ENCODE measurements around the gene SNX9.

The SNX9 gene

DNA sequence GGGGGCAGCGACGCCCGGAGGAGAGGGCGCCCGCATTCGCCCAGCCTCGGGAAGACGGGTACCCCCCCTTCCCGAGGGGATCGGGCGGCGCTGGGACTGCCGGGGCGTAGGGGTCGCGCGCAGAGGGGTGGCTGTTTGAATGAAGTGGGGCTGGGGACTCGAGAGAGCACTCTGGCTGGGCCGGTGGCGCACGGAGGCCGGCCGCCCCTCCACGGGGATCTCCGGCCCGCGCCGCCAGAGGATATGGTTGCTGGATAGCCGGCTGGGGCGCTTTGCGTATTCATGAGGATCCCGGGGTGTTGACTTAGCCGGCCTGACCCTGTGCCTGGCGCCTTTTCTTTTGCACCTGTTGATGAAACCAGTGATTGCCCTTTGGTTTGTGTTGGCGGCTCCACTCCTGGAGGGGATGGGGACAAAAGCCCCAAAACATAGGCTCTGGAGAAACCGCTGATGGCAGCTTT, 159.1 kb downstream of the SNX9 start:
- no peak for DNase-seq

DNA sequence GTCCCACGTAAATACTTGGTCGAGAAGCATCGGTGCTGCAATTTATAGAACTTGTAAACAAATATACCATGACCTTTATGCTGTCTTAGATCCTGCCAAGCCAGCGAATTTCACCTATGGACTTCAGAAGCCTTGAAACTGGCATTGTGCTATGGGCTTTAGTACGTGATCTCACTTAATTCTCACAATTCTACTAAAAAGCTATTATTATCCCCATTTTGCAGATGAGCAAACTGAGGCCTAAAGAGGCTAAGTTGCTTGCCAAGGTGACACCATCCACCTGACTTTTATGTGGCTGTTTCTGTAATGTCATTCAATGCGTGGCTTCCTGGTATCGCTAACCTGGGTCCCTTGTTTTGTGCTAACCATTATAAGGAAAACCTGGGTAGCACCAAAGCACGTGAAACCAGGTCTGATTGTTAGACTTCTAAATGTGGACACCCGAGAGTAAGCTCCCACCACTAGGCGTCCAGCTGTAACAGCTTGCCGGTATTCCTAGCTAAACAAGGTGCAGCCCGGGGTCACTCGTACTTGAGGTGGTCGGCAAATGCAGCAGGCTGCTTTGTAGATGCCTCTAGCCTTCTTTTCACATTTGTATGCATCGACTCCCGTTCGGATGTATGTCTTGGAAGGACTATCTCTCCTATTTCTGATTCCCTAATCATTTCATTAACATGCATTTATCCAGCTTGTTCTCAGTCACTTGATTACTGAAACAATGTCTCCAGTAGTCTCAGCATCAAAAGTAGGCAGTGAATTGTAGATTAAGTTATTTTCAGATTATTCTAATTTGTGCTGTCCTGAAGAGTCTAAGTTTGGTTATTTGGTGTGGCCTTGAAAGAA, 159.7 kb downstream of the SNX9 start:
- DNase-seq = no peak

DNA sequence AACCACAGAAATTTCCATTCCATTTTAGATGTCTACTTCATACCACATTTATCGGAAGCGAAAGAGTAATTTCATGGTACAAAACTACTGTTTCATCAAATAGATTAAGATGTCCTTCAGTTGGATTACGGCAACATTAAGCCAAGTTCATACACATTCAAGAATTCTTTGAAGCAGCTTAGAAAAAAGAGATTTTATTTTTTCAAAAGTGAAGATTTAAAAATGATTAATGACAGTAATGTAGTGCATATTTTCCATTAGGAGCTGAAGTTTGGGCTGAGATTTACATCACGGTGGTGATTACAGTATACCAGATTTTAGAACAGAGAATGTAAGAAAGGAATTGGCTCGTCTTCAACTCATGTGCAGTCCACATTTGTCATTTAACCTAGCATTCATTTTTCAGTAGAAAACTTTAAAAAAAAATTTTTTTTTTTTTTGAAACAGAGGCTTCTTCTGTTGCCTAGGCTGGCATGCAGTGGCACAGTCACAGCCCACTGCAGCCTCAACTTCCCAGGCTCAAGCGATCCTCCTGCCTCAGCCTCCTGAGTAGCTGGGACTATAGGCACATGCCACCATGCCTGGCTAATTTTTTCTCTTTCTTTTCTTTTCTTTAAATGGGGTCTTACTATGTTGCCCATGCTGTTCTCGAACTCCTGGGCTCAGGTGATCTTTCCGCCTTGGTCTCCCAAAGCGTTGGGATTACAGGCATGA, 160.5 kb downstream of the SNX9 start:
- no peak for DNase-seq

DNA sequence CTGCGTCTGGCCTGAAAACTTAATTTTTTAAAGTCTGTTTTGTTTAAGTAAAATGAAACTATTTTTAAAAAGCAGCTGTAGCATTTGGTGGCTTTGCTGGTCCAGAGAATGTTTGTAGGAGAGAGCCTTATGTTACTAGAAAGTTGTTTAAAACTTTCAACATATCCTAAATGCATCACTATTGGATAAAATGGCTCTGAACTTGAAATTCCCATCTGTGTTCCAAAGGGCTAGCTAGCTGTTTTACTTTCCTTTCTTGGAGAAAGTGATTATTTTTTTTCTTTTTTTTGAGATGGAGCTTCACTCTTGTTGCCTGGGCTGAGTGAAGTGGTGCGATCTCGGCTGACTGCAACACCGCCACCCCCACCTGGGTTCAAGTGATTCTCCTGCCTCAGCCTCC, 161.1 kb downstream of the SNX9 start:
- no peak for DNase-seq

GRCh38 chr6:157984686-157985225, 161.7 kb downstream of the SNX9 start:
- no peak for DNase-seq

DNA sequence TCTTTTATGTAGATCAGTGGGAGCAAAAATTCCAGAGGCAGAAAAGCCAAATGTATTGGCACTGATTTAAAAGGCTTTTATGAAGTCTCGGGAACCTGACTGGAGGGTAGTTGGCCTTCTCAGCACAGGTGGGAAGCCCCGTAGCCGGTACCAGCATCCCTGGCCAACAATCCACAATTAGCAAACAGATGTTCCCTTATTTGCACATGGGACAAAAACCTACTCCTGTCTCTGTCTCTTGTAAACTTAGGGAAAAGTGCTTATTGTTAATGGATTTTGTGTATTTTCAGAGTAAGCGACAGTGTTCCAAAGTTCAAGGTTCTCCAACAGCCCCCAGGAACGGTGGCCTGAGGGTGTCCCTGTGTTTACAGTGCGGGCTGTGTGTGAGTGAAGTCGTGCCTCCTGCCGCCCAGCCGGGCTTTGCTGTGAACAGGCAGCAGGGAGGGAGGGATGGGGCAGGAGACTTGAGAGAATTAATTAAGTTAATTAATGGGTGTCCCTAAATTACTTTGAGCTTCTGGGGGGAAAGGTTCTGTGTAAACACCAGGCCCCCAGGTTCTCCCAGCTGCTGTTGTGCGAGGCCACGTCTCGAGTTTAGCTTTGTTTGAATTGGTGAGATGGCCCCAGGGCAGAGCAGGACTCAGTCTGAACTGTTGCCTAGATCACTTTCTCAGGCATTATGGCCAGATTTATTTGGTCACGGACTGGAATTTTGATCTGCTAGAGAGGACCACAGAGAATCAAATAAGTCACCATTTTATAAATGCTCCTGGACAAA, 162.5 kb downstream of the SNX9 start:
- DNase-seq = no peak

- no peak for DNase-seq
Observed at GRCh38 chr6:157987788-157988699, 165.0 kb downstream of the SNX9 start.

GRCh38 chr6:157988700-157989063, 165.6 kb downstream of the SNX9 start:
- DNase-seq = no peak

DNA sequence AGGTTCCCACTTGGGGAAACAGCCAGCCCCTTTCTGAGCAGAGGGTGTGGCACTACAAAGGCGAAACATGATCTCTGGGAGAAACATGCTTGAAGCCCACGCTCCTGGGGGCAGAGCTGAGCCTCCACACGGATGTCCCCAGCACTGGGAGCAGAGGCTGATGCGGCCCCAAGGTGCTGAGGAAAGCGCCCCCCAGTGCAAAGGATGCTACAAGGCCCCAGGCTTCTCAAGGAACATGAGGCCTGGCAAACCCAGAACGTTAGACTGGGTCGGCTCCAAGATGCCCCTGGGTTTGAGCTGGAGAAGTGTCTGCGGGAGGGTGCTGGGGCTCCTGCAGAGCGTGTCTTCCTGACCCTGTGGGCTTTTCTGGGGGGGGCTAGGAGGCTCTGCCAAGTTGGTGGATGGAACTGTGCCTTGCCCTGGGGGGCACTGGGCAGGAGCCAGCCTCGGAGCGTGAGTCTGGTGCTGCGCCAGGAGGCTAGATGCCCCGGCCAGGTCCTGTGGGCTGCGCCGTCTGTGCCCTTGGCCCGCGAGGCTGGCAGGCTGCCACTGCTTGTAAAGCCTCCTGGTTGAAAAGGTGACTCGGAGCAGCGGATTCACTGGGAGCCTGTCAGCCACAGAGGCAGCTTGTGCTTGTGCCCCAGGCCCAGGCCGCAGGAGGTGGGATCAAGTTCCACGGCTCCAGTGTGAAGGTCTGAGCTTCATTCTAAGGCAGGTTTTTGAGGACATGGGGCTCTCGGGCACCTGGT, 166.7 kb downstream of the SNX9 start:
- no peak for DNase-seq

- no peak for DNase-seq
Observed at GRCh38 chr6:157990321-157991066, 167.4 kb downstream of the SNX9 start.

- DNase-seq = no peak
Observed at GRCh38 chr6:157991067-157991432, 168.0 kb downstream of the SNX9 start.

DNA sequence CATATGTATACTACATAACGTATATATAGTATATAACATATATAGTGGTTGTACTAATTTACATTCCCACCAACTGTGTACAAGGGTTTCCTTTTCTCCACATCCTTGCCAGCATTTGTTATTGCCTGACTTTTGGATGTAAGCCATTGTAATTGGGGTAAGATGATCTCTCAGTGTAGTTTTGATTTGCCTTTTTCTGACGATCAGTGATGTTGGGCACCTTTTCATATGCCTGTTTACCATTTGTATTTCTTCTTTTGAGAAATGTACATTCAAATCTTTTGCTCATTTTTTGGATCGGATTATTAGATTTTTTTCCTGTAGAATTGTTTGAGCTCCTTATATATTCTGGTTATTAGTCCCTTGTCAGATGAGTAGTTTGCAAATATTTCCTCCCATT, 170.0 kb downstream of the SNX9 start:
- DNase-seq = no peak

- no peak for DNase-seq
Observed at GRCh38 chr6:157994125-157994795, 171.2 kb downstream of the SNX9 start.

All from NCI-H2227 treated with DMSO at 0.1 percent for 48 hours (cell line).